SK-N-SH (cell line): ENCODE data around the gene ROBO1. TPM values are rescaled to one million over a fixed set of nuclear protein-coding genes. Genes with fewer than 3 reads are reported as not detected.

Experiments used
- CHD2 ChIP-seq: fragments of 150-350 bp; IDR thresholded peaks from 2 replicates; pipeline ENCODE4 v1.6.1; 2018; ENCODE audit warnings: low read length; ENCODE audit not compliant: partially characterized antibody
- ELF1 ChIP-seq: IDR thresholded peaks from 2 replicates; pipeline ENCODE4 v1.4.0; 2012
- EZH2phosphoT487 ChIP-seq: fragments of 200-600 bp; sonication (generic); IDR thresholded peaks from 2 replicates; pipeline ENCODE4 v1.6.1; 2017; ENCODE audit warnings: low read depth, mixed run types, mild to moderate bottlenecking, antibody characterized with exemption, moderate library complexity, borderline replicate concordance
- FOSL2 ChIP-seq: IDR thresholded peaks from 2 replicates; pipeline ENCODE4 v1.4.0; 2012; ENCODE audit warnings: low read depth, mild to moderate bottlenecking, moderate library complexity, borderline replicate concordance
- FOXJ3 ChIP-seq: sonication (generic); formaldehyde crosslinking; IDR thresholded peaks from 2 replicates; pipeline ENCODE4 v1.5.1; 2020; ENCODE audit warnings: mild to moderate bottlenecking, missing genetic modification reagents
- FOXM1 ChIP-seq: IDR thresholded peaks from 2 replicates; pipeline ENCODE4 v1.4.0; 2012; ENCODE audit warnings: low read depth, mild to moderate bottlenecking
- GATA2 ChIP-seq: sonication (generic); formaldehyde crosslinking; IDR thresholded peaks from 2 replicates; pipeline ENCODE4 v1.5.0; 2020; ENCODE audit warnings: mild to moderate bottlenecking, missing genetic modification reagents
- JUND ChIP-seq: IDR thresholded peaks from 2 replicates; pipeline ENCODE4 v1.4.0; 2012
- MEF2A ChIP-seq: IDR thresholded peaks from 2 replicates; pipeline ENCODE4 v1.4.0; 2012; ENCODE audit warnings: low read depth, borderline replicate concordance
- MXI1 ChIP-seq: IDR thresholded peaks from 2 replicates; pipeline ENCODE4 v1.6.1; 2012; ENCODE audit warnings: mild to moderate bottlenecking, low read depth, low read length, improper control_type of control experiment
- NFIC ChIP-seq: IDR thresholded peaks from 2 replicates; pipeline ENCODE4 v1.4.0; 2012; ENCODE audit warnings: borderline replicate concordance
- NRF1 ChIP-seq: IDR thresholded peaks from 2 replicates; pipeline ENCODE4 v1.6.1; 2012; ENCODE audit warnings: low read depth, mild to moderate bottlenecking, low read length
- RAD21 ChIP-seq: IDR thresholded peaks from 2 replicates; pipeline ENCODE4 v1.6.1; 2012; ENCODE audit warnings: mild to moderate bottlenecking, low read length
- RCOR1 ChIP-seq: fragments of 150-350 bp; IDR thresholded peaks from 2 replicates; pipeline ENCODE4 v1.6.1; 2017; ENCODE audit warnings: antibody characterized with exemption, low read length
- RFX5 ChIP-seq: IDR thresholded peaks from 2 replicates; pipeline ENCODE4 v1.6.1; 2012; ENCODE audit warnings: mild to moderate bottlenecking, improper control_type of control experiment, low read length
- RXRA ChIP-seq: IDR thresholded peaks from 2 replicates; pipeline ENCODE4 v1.4.0; 2012; ENCODE audit warnings: low read depth, mild to moderate bottlenecking, borderline replicate concordance
- TAF1 ChIP-seq: IDR thresholded peaks from 2 replicates; pipeline ENCODE4 v1.6.1; 2012; ENCODE audit warnings: low read depth, mild to moderate bottlenecking, low read length, moderate library complexity, borderline replicate concordance
- TCF12 ChIP-seq: IDR thresholded peaks from 2 replicates; pipeline ENCODE4 v1.4.0; 2012
- TEAD4 ChIP-seq: IDR thresholded peaks from 2 replicates; pipeline ENCODE4 v1.4.0; 2012; ENCODE audit warnings: mild to moderate bottlenecking, borderline replicate concordance; ENCODE audit not compliant: insufficient read depth
- YY1 ChIP-seq: IDR thresholded peaks from 2 replicates; pipeline ENCODE4 v1.4.0; 2012; ENCODE audit warnings: low read depth, mild to moderate bottlenecking
- polyA plus RNA-seq, 3 experiments: library from polyadenylated mRNA; depleted of rRNA; stranded (reverse); fragments of >200 nt; gene quantifications; 2 replicates each; pipeline ENCODE4 v1.2.3, GENCODE V29; 2012
- TF ChIP-seq, protein P1 (sequence below): IDR thresholded peaks from 2 replicates; pipeline ENCODE4 v1.6.1; 2012; ENCODE audit warnings: mild to moderate bottlenecking, low read depth, low read length, moderate library complexity
- TF ChIP-seq, protein P2 (sequence below): IDR thresholded peaks from 2 replicates; pipeline ENCODE4 v1.4.0; 2012; ENCODE audit warnings: low read depth
- TF ChIP-seq, protein P3 (sequence below): fragments of 200-600 bp; sonication (generic); IDR thresholded peaks from 2 replicates; pipeline ENCODE4 v1.6.1; 2017; ENCODE audit warnings: antibody characterized with exemption, mild to moderate bottlenecking, moderate library complexity
- TF ChIP-seq, protein P4 (sequence below): fragments of 150-350 bp; IDR thresholded peaks from 2 replicates; pipeline ENCODE4 v1.6.1; 2016; ENCODE audit warnings: mild to moderate bottlenecking, low read depth, low read length
- TF ChIP-seq, protein P5 (sequence below): IDR thresholded peaks from 2 replicates; pipeline ENCODE4; 2012

The ROBO1 gene
- polyA plus RNA-seq, 1 of the 3 experiments (the other 2 are of a cell fraction): 22.7 TPM

DNA sequence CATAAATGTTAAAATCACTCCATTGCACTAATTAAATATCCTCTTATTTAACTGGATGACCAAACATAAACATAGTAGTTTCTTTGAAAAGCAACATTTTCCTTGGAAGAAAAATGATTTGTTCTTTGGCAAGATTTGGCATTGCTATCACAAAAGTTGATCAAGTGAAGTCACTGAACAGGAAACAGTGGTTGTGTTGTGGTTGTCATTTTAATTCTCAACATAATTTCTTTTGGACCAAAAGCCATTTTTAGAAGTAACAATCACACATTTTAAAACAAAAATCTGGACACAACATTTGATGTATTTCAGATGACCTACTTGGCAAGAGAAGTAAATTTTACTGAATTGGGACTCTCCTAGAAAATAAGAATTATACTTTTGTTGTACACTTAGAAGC, 872.3 kb downstream of the ROBO1 start (continued):
- TF ChIP-seq, protein P1, sequence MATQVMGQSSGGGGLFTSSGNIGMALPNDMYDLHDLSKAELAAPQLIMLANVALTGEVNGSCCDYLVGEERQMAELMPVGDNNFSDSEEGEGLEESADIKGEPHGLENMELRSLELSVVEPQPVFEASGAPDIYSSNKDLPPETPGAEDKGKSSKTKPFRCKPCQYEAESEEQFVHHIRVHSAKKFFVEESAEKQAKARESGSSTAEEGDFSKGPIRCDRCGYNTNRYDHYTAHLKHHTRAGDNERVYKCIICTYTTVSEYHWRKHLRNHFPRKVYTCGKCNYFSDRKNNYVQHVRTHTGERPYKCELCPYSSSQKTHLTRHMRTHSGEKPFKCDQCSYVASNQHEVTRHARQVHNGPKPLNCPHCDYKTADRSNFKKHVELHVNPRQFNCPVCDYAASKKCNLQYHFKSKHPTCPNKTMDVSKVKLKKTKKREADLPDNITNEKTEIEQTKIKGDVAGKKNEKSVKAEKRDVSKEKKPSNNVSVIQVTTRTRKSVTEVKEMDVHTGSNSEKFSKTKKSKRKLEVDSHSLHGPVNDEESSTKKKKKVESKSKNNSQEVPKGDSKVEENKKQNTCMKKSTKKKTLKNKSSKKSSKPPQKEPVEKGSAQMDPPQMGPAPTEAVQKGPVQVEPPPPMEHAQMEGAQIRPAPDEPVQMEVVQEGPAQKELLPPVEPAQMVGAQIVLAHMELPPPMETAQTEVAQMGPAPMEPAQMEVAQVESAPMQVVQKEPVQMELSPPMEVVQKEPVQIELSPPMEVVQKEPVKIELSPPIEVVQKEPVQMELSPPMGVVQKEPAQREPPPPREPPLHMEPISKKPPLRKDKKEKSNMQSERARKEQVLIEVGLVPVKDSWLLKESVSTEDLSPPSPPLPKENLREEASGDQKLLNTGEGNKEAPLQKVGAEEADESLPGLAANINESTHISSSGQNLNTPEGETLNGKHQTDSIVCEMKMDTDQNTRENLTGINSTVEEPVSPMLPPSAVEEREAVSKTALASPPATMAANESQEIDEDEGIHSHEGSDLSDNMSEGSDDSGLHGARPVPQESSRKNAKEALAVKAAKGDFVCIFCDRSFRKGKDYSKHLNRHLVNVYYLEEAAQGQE: no peak
- TF ChIP-seq, protein P2, sequence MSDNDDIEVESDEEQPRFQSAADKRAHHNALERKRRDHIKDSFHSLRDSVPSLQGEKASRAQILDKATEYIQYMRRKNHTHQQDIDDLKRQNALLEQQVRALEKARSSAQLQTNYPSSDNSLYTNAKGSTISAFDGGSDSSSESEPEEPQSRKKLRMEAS: no peak
- TF ChIP-seq TCF12 (peak; percentile 90), RCOR1 (no peak), EZH2phosphoT487 (no peak), FOXM1 (peak; percentile 73), ELF1 (no peak), FOSL2 (peak; percentile 31; the same call in 1 of the 2 replicates), MEF2A (peak; percentile 91), NFIC (peak; percentile 87), TAF1 (no peak), MXI1 (no peak), NRF1 (no peak), YY1 (no peak), RXRA (peak; percentile 57), GATA2 (CRISPR knock-in tag) (no peak), JUND (peak; percentile 76), TEAD4 (peak; percentile 71), CHD2 (no peak), RFX5 (no peak), FOXJ3 (CRISPR knock-in tag) (no peak), RAD21 (no peak)
- TF ChIP-seq, protein P3, sequence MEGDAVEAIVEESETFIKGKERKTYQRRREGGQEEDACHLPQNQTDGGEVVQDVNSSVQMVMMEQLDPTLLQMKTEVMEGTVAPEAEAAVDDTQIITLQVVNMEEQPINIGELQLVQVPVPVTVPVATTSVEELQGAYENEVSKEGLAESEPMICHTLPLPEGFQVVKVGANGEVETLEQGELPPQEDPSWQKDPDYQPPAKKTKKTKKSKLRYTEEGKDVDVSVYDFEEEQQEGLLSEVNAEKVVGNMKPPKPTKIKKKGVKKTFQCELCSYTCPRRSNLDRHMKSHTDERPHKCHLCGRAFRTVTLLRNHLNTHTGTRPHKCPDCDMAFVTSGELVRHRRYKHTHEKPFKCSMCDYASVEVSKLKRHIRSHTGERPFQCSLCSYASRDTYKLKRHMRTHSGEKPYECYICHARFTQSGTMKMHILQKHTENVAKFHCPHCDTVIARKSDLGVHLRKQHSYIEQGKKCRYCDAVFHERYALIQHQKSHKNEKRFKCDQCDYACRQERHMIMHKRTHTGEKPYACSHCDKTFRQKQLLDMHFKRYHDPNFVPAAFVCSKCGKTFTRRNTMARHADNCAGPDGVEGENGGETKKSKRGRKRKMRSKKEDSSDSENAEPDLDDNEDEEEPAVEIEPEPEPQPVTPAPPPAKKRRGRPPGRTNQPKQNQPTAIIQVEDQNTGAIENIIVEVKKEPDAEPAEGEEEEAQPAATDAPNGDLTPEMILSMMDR: no peak
- TF ChIP-seq, protein P4, sequence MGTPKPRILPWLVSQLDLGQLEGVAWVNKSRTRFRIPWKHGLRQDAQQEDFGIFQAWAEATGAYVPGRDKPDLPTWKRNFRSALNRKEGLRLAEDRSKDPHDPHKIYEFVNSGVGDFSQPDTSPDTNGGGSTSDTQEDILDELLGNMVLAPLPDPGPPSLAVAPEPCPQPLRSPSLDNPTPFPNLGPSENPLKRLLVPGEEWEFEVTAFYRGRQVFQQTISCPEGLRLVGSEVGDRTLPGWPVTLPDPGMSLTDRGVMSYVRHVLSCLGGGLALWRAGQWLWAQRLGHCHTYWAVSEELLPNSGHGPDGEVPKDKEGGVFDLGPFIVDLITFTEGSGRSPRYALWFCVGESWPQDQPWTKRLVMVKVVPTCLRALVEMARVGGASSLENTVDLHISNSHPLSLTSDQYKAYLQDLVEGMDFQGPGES: no peak
- TF ChIP-seq, protein P5, sequence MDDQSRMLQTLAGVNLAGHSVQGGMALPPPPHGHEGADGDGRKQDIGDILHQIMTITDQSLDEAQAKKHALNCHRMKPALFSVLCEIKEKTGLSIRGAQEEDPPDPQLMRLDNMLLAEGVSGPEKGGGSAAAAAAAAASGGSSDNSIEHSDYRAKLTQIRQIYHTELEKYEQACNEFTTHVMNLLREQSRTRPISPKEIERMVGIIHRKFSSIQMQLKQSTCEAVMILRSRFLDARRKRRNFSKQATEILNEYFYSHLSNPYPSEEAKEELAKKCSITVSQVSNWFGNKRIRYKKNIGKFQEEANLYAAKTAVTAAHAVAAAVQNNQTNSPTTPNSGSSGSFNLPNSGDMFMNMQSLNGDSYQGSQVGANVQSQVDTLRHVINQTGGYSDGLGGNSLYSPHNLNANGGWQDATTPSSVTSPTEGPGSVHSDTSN: peak; percentile 78
